Parathyroid adenoma (tissue), 2 donors: Measurements from ENCODE around the gene ZNF593OS.

Experiments
- H2AFZ ChIP-seq: fragments of 300-600 bp; sonication (generic); one replicate; pipeline ENCODE4 v1.7.0; 2017; ENCODE audit warnings: antibody characterized with exemption, mild to moderate bottlenecking
- H3K27ac ChIP-seq: fragments of 300-600 bp; sonication (generic); one replicate; pipeline ENCODE4 v1.7.0; 2017
- H3K27me3 ChIP-seq: fragments of 300-600 bp; sonication (generic); one replicate; pipeline ENCODE4 v1.7.0; 2017; ENCODE audit warnings: low read length; ENCODE audit not compliant: control insufficient read depth, insufficient read depth
- H3K36me3 ChIP-seq: fragments of 300-600 bp; sonication (generic); one replicate; pipeline ENCODE4 v1.7.0; 2017; ENCODE audit warnings: low read length; ENCODE audit not compliant: control insufficient read depth, insufficient read depth
- H3K4me1 ChIP-seq: fragments of 300-600 bp; sonication (generic); one replicate; pipeline ENCODE4 v1.7.0; 2017; ENCODE audit warnings: control low read depth
- H3K4me2 ChIP-seq: fragments of 300-600 bp; sonication (generic); one replicate; pipeline ENCODE4 v1.7.0; 2017; ENCODE audit warnings: low read length
- H3K4me3 ChIP-seq: fragments of 300-600 bp; sonication (generic); one replicate; pipeline ENCODE4 v1.7.0; 2017; ENCODE audit warnings: low read depth, low read length
- H3K79me2 ChIP-seq: fragments of 300-600 bp; sonication (generic); one replicate; pipeline ENCODE4 v1.7.0; 2017; ENCODE audit warnings: control low read depth
- H3K9ac ChIP-seq: fragments of 300-600 bp; sonication (generic); one replicate; pipeline ENCODE4 v1.7.0; 2017; ENCODE audit warnings: mild to moderate bottlenecking
- H3K9me3 ChIP-seq: fragments of 300-600 bp; sonication (generic); one replicate; pipeline ENCODE4 v1.7.0; 2017; ENCODE audit warnings: low read length; ENCODE audit not compliant: control insufficient read depth
- TF ChIP-seq, protein P1 (sequence below): fragments of 300-600 bp; sonication (generic); IDR thresholded peaks from one replicate; pipeline ENCODE4 v1.7.0; 2017; ENCODE audit warnings: antibody characterized with exemption, mild to moderate bottlenecking
- donor health status: primary hyperparathyroidism.

The ZNF593OS gene

GRCh38 chr1:26191739-26192138 lies 20.1 kb upstream of the ZNF593OS start:
- no peak overlapping the region for H3K27ac ChIP-seq
- no peak overlapping the region for H3K4me3 ChIP-seq
- H3K9ac ChIP-seq = no peak overlapping the region
- H3K9me3 ChIP-seq = no peaks in the 10 kb centered on the region
- TF ChIP-seq, protein P1, sequence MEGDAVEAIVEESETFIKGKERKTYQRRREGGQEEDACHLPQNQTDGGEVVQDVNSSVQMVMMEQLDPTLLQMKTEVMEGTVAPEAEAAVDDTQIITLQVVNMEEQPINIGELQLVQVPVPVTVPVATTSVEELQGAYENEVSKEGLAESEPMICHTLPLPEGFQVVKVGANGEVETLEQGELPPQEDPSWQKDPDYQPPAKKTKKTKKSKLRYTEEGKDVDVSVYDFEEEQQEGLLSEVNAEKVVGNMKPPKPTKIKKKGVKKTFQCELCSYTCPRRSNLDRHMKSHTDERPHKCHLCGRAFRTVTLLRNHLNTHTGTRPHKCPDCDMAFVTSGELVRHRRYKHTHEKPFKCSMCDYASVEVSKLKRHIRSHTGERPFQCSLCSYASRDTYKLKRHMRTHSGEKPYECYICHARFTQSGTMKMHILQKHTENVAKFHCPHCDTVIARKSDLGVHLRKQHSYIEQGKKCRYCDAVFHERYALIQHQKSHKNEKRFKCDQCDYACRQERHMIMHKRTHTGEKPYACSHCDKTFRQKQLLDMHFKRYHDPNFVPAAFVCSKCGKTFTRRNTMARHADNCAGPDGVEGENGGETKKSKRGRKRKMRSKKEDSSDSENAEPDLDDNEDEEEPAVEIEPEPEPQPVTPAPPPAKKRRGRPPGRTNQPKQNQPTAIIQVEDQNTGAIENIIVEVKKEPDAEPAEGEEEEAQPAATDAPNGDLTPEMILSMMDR = no peak
- H3K36me3 ChIP-seq = no peaks in the 10 kb centered on the region
- no peaks in the 10 kb centered on the region for H3K4me1 ChIP-seq
- H3K27me3 ChIP-seq = no peaks in the 10 kb centered on the region
- H3K79me2 ChIP-seq = no peaks in the 10 kb centered on the region
- H2AFZ ChIP-seq = no peak overlapping the region
- no peak overlapping the region for H3K4me2 ChIP-seq

GRCh38 chr1:26190373-26190987 lies 18.8 kb upstream of the ZNF593OS start, which contains the start of gene CATSPER4:
Gene CATSPER4, plus strand, starts transcription at chr1:26190602. Its CDS starts 26 bp downstream, at chr1:26190628.
- Histone ChIP-seq H3K9me3 (no peaks in the 10 kb centered on the region), H3K27me3 (no peaks in the 10 kb centered on the region), H3K27ac (no peak within 1 kb of the TSS), H3K4me2 (no peak within 1 kb of the TSS), H3K4me3 (no peak within 1 kb of the TSS), H3K9ac (no peak within 1 kb of the TSS), H3K79me2 (no peaks in the 10 kb centered on the region), H3K4me1 (no peaks in the 10 kb centered on the region), H2AFZ (no peak within 1 kb of the TSS), H3K36me3 (no peaks in the 10 kb centered on the region)
- TF ChIP-seq, protein P1 = peak; percentile 41

GRCh38 chr1:26189751-26190275 lies 18.2 kb upstream of the ZNF593OS start:
- H3K4me3 ChIP-seq = no peak overlapping the region
- no peak overlapping the region for H3K9ac ChIP-seq
- no peaks in the 10 kb centered on the region for H3K36me3 ChIP-seq
- no peaks in the 10 kb centered on the region for H3K79me2 ChIP-seq
- TF ChIP-seq, protein P1 = no peak
- no peak overlapping the region for H3K4me2 ChIP-seq
- no peaks in the 10 kb centered on the region for H3K27me3 ChIP-seq
- no peaks in the 10 kb centered on the region for H3K4me1 ChIP-seq
- no peaks in the 10 kb centered on the region for H3K9me3 ChIP-seq
- H3K27ac ChIP-seq = no peak overlapping the region
- H2AFZ ChIP-seq = no peak overlapping the region

DNA sequence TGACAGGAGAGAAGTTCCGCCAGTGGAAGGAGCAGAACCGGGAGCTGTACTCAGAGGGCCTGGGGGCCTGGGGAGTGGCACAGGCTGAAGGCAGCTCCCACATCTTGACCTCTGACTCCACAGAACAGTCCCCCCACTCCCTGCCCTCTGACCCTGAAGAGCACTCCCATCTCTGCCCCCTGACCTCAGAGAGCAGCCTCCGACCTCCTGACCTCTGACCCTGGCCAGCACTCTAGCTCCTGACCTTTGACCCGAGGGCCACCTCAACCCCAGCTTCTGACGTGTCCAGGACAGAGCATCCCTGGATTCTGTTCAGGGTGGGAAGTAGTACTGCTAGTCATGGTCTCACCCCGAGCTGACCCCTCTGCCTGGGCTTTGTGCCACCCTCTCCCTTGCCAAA lies 17.7 kb upstream of the ZNF593OS start:
- Histone ChIP-seq H3K27ac (no peak overlapping the region), H3K9me3 (no peaks in the 10 kb centered on the region), H2AFZ (no peak overlapping the region), H3K79me2 (no peaks in the 10 kb centered on the region), H3K36me3 (no peaks in the 10 kb centered on the region), H3K9ac (no peak overlapping the region), H3K27me3 (no peaks in the 10 kb centered on the region), H3K4me3 (no peak overlapping the region), H3K4me1 (no peaks in the 10 kb centered on the region), H3K4me2 (no peak overlapping the region)
- TF ChIP-seq, protein P1 = no peak

DNA sequence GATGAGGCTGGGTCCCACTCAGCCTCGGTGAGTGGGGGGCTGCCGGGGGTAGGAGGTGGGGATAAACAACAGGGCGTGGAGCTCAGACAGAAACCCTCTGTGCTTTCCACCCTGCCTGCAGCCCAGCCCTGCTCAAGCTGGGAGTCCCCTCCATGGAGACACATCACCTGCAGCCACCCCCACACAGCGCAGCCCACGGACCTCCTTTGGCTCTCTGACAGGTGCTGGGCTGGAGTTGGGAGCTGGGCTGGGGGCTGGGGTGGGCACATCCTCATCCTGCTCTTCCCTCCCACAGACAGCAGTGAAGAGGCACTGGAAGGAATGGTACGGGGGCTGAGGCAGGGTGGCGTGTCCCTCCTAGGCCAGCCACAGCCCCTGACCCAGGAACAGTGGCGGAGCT lies 16.8 kb upstream of the ZNF593OS start:
- Histone ChIP-seq H3K4me1 (no peaks in the 10 kb centered on the region), H3K36me3 (no peaks in the 10 kb centered on the region), H3K9ac (no peak overlapping the region), H3K79me2 (no peaks in the 10 kb centered on the region), H3K9me3 (no peaks in the 10 kb centered on the region), H2AFZ (no peak overlapping the region), H3K4me2 (no peak overlapping the region), H3K27me3 (no peaks in the 10 kb centered on the region), H3K4me3 (no peak overlapping the region), H3K27ac (no peak overlapping the region)
- TF ChIP-seq, protein P1 = no peak
